ENCODE measurements around the gene GRIPAP1.

The GRIPAP1 gene

DNA sequence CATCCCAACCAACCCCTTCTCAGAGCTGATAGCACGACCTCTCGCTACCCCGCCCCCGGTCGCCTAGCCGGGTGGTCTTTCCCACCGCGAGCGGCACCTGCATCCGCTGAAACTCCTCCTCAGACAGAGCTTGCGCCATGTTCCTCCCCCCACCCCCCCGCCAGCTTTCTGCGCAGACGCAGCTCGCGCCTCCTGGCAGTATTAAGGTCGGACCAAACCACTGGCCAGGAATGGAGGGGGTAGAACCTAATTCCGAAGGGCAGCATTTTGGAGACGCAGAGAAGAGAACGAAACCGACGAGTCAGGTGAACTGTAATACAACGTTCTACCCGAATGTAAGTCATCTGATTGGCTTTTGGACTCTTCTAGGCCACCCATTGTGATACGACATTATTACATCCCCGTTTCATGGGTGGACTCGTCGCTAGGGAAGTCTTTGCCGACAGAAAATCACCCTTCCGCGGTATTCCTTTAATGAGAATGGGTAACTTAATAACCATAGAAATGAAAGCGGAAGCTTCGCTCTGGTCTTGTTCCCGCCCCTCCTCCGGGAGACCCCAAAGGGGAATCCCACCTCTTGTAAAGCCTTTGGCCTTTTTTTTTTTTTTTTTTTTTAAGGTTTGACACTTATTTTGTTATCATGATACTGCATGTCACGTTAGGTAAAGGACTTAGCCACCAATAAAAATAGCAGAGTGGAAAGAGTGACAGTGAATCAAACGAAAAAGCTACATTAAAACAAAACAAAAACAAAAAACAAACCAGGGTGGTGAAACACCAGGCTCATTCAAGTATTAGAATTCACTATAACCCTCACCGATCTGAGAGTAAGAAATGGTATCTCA, at the start of gene GRIPAP1:
GRIPAP1 (minus strand) TSS at position 174 of the 845 bp plus-strand sequence; CDS start at position 139, 35 bp downstream.
- DNase-seq = peak; percentile 93

GRCh38 chrX:49043987-49044281, 41.9 kb upstream of the GRIPAP1 start:
- DNase-seq = no peak

- peak; percentile 98 for DNase-seq
Measured at GRCh38 chrX:49043220-49043986, 41.3 kb upstream of the GRIPAP1 start, which contains the start of gene TFE3. TSS of gene TFE3 (minus strand) at chrX:49043357. CDS start at chrX:49043226, 131 bp downstream.

DNA sequence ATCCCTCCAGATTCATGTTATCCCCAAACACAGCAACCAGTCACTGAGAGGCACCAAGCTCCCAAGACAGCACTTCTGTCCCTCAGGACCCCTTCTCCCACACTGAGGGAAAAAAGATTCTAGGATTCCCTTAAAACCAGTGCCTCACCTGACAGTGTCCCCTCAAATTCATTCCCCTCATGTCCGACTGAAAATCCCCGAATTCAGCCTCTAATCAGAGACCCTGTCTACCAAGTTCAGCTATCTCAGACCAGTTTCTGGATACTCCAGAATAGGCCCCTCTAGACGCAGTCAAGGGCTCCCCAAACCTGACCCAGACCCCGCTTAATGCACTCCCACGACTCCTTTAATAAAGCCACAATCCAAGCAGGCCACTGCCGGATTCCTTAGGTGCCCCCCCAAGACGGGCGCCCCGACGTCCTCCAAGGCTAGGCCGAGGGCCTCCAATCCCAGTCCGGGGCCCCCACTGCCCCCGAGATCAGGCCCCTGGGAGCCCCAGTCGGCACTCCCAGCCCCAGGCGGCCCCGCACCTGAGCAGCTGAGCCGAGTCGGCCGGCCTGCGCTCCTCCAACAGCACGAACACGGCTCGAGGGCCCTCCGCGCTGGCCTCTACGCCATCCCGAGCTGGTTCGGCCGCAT, 40.6 kb upstream of the GRIPAP1 start:
- DNase-seq = peak; percentile 6

GRCh38 chrX:49041744-49042580, 39.9 kb upstream of the GRIPAP1 start:
- peak; percentile 24 for DNase-seq

- no peak for DNase-seq
Measured at GRCh38 chrX:49040376-49040955, 38.4 kb upstream of the GRIPAP1 start.

GRCh38 chrX:49039598-49040375, 37.7 kb upstream of the GRIPAP1 start:
- DNase-seq = peak; percentile 88

GRCh38 chrX:49037883-49038475, 35.9 kb upstream of the GRIPAP1 start:
- no peak for DNase-seq

GRCh38 chrX:49030283-49030682, 28.2 kb upstream of the GRIPAP1 start:
- no peak for DNase-seq

- no peak for DNase-seq
Measured at GRCh38 chrX:49029876-49030275, 27.8 kb upstream of the GRIPAP1 start.

- no peak for DNase-seq
Measured at GRCh38 chrX:49019599-49020249, 17.7 kb upstream of the GRIPAP1 start.

DNA sequence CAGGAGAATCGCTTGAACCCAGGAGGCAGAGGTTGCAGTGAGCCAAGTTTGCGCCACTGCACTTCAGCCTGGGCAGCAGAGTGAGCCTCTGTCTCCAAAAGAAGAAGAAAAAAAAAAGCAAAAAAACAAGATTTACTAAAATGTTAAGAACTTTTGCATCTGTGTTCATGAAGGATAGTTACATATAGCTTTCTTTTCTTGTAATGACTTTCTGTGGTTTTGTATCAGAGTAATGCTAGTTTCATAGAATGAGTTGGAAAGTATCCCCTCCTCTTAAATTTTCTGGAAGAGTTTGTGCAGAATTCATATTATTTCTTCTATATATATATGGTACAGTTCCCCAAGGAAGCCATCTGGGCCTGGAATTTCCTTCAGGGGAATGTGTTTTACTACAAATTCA, 17.0 kb upstream of the GRIPAP1 start:
- DNase-seq = no peak

- no peak for DNase-seq
Measured at GRCh38 chrX:49003696-49004095, 1.6 kb upstream of the GRIPAP1 start.

DNA sequence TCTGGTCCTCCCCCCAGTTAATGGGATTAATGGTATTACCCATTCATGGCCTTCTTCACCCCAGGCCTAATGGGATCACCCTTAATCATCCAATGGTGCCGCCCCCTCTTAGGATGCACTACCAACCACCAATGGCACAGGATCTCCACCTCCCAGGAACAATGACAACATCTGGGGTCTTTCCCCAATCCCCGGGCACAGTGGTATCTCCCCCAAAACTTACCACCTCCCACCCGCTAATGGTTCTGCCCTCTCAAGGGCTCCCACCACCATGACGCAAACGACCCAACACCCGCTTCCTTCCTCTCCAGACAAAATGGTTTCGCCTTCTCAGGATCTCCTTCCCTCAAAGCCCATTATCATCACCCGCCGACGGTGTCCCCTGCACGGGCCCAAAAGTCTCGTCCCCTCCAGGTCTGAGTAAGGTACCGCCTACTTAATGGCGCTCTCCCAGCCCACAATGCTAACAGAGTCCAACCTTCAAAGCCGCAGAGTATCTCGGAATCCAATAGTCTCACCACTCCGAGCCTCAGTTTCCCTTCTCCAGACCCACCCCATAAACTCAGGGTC, 458 bp downstream of the GRIPAP1 start:
- peak; percentile 67 for DNase-seq

DNA sequence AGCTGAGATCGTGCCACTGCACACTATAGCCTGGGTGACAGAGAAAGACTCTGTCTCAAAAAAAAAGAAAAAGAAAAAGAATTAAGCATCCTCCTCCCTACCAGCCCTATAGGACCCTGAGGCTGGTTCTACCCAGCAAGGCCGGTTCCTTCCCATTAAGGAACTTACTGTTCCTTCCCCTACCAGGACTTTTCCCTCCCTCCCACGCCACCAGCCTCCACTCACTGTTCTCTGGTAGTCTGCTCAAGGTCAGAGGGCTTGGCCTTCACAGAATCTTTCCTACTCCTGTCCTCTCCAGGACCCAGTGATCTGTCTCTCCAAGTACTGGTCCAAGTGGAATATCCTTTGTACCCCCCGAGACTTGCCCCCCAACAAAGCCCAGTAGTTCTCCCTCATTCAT, 1.4 kb downstream of the GRIPAP1 start:
- no peak for DNase-seq

- DNase-seq = no peak
Measured at GRCh38 chrX:48999030-48999429, 3.0 kb downstream of the GRIPAP1 start.

DNA sequence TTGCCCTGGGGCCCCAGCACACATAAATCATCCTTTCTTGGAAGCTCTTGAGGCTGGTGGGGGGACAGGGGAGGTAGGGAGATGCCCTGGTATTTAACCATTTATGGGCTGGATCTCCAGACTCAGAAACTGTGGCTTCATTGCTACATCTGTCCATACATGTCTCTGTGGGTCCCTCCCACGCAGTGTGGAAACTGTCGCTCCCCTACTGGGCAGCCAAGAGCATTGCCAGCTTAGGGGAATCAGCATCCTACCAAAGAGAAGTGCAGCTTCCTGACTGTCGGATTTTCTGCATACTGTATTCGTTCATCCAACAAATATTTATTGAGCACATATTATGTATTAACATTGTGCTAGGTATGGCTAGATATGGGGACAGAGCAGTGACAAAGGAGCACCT, 3.7 kb downstream of the GRIPAP1 start:
- DNase-seq = peak; percentile 21

- DNase-seq = no peak
Measured at GRCh38 chrX:48997865-48998264, 4.2 kb downstream of the GRIPAP1 start.

GRCh38 chrX:48997455-48997854, 4.6 kb downstream of the GRIPAP1 start:
- DNase-seq = no peak

DNA sequence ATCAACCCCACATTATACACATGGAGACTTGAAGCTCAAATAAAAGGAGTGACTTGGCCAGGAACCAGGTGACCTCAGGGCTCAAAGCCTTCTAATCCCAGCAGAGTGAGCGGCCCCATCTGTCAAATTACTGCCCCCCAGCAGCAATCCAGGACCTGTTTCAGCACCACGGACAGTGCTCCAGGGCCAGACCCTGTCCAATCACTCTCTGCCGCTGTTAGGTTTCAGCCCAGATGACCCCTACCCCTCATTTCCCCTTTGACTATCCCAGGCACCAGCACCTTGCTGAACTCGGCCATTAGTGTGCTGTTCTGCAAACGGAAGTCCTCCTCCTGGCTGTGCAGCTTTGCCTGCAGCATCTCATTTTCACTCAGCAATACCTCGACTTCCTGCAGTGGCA, 5.1 kb downstream of the GRIPAP1 start:
- peak; percentile 49 for DNase-seq

Measured in hematopoietic multipotent progenitor cell treated with erythropoietin and hydrocortisone succinate and interleukin-3 and kit ligand, for 6 days (in vitro differentiated cells).